HepG2 (cell line): ENCODE data around the gene NKAIN4. TPM values are rescaled to one million over a fixed set of nuclear protein-coding genes. Genes with fewer than 3 reads are reported as not detected.
A peak's percentile ranks its signal among the peaks of the same experiment; 100 is the strongest.

Source experiments
- ADNP ChIP-seq: sonication (generic); formaldehyde crosslinking; IDR thresholded peaks from 2 replicates; pipeline ENCODE4 v1.4.0; 2020; ENCODE audit warnings: missing genetic modification reagents
- BRD4 ChIP-seq: sonication (generic); formaldehyde crosslinking; IDR thresholded peaks from 2 replicates; pipeline ENCODE4 v1.4.0; 2020; ENCODE audit warnings: missing genetic modification reagents
- FOXC1 ChIP-seq: sonication (generic); formaldehyde crosslinking; IDR thresholded peaks from 2 replicates; pipeline ENCODE4 v1.8.0; 2022; ENCODE audit warnings: mild to moderate bottlenecking, missing genetic modification reagents, borderline replicate concordance
- HOXA3 ChIP-seq: sonication (generic); formaldehyde crosslinking; IDR thresholded peaks from 2 replicates; pipeline ENCODE4 v1.5.0; 2020; ENCODE audit warnings: missing genetic modification reagents
- HOXA9 ChIP-seq: sonication (generic); formaldehyde crosslinking; IDR thresholded peaks from 2 replicates; pipeline ENCODE4 v1.8.1; 2022; ENCODE audit warnings: missing genetic modification reagents, mild to moderate bottlenecking, moderate library complexity, borderline replicate concordance
- JUN ChIP-seq: sonication (generic); formaldehyde crosslinking; IDR thresholded peaks from 2 replicates; pipeline ENCODE4 v1.4.0; 2020; ENCODE audit warnings: mild to moderate bottlenecking, missing genetic modification reagents
- SPEN ChIP-seq: sonication (generic); formaldehyde crosslinking; IDR thresholded peaks from 2 replicates; pipeline ENCODE4 v1.5.1; 2020; ENCODE audit warnings: low read depth, mild to moderate bottlenecking, missing genetic modification reagents
- SUZ12 ChIP-seq: fragments of 150-350 bp; IDR thresholded peaks from 2 replicates; pipeline ENCODE4 v1.6.1; 2014; ENCODE audit warnings: low read depth, low read length
- TBX2 ChIP-seq: sonication (generic); formaldehyde crosslinking; IDR thresholded peaks from 2 replicates; pipeline ENCODE4 v1.5.0; 2020; ENCODE audit warnings: missing genetic modification reagents, mild to moderate bottlenecking, borderline replicate concordance
- TFAP4 ChIP-seq: sonication (generic); IDR thresholded peaks from 2 replicates; pipeline ENCODE4 v1.6.1; 2016; ENCODE audit warnings: low read depth, borderline replicate concordance
- XBP1 ChIP-seq: sonication (generic); formaldehyde crosslinking; IDR thresholded peaks from 2 replicates; pipeline ENCODE4 v1.5.0; 2020; ENCODE audit warnings: missing genetic modification reagents
- ZNF101 ChIP-seq: sonication (generic); formaldehyde crosslinking; IDR thresholded peaks from 2 replicates; pipeline ENCODE4 v1.4.0; 2020; ENCODE audit warnings: mild to moderate bottlenecking, low read depth, missing genetic modification reagents, borderline replicate concordance
- ZNF704 ChIP-seq: sonication (generic); formaldehyde crosslinking; IDR thresholded peaks from 2 replicates; pipeline ENCODE4 v1.8.1; 2023; ENCODE audit warnings: mild to moderate bottlenecking, inconsistent platforms, moderate library complexity, missing genetic modification reagents, borderline replicate concordance
- polyA plus RNA-seq, 8 experiments: library from polyadenylated mRNA; depleted of rRNA in 3 of 8; stranded (reverse) in 7 of 8; unstranded in 1 of 8; fragments of >200 nt; fragmentation: Illumina TruSeq in 4 of 8; extraction: Trizol in 4 of 8; gene quantifications; 2 replicates each; pipeline versions ENCODE4 v1.2.1 to v1.2.3, GENCODE V29; 2011 to 2016; ENCODE audit warnings: low read depth in 4 of 8, missing spikeins in 1 of 8, mixed read lengths in 1 of 8; ENCODE audit not compliant: insufficient read depth in 1 of 8
- total RNA-seq, 5 experiments: library from RNA; depleted of rRNA; stranded (reverse); fragments of >200 nt; fragmentation: Illumina TruSeq; extraction: Trizol; gene quantifications; 2 replicates each; pipeline ENCODE4 v1.2.3, GENCODE V29; 2016; ENCODE audit warnings: low read depth in 1 of 5
- TF ChIP-seq, protein P1 (sequence below): sonication (generic); formaldehyde crosslinking; IDR thresholded peaks from 2 replicates; pipeline ENCODE4 v1.4.0; 2020; ENCODE audit warnings: missing genetic modification reagents
- TF ChIP-seq, protein P2 (sequence below): sonication (generic); formaldehyde crosslinking; IDR thresholded peaks from 2 replicates; pipeline ENCODE4 v1.8.0; 2022; ENCODE audit warnings: mild to moderate bottlenecking, missing genetic modification reagents, moderate library complexity

The NKAIN4 gene
- total and polyA plus RNA-seq, 2 of the 13 experiments (the other 11 are each of a cell fraction or from before 2014, with no cell fraction given): not detected

DNA sequence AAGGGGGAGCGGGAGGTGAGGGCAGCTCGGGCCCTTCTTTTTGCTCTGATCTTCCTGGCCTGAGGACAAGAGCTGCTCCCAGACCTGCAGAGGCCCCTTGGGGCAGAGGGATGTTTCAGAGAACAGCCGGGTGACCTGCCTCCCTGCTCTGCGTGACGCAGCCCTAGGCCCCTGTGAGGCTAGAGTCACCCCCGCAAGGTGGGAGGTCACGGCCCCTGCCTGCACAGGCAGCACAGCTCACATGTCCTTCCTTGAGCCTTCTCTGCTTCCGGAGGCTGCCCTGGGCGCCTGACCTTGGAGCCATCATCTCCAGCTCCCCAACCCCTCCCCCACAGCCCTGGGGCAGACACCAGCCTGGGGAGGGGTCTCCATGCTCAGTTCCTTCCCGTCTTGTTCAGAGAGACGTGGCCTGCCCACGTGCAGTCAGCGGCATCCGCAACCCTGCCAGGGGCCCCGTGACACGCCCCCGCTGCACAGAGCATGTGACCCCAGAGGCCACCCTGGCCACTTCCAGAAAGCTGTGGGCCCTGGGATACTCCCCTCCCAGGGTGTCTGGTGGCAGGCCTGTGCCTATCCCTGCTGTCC, 18.8 kb downstream of the NKAIN4 start, which contains the start of gene BIRC7 (continued):
- peak; percentile 67 for TF ChIP-seq TBX2
- TF ChIP-seq, protein P1, sequence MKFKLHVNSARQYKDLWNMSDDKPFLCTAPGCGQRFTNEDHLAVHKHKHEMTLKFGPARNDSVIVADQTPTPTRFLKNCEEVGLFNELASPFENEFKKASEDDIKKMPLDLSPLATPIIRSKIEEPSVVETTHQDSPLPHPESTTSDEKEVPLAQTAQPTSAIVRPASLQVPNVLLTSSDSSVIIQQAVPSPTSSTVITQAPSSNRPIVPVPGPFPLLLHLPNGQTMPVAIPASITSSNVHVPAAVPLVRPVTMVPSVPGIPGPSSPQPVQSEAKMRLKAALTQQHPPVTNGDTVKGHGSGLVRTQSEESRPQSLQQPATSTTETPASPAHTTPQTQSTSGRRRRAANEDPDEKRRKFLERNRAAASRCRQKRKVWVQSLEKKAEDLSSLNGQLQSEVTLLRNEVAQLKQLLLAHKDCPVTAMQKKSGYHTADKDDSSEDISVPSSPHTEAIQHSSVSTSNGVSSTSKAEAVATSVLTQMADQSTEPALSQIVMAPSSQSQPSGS (CRISPR knock-in tag): no peak
- peak; percentile 42 for TF ChIP-seq SPEN
- TF ChIP-seq ZNF704 (CRISPR knock-in tag): no peak
- no peak for TF ChIP-seq HOXA9 (CRISPR knock-in tag)
- TF ChIP-seq JUN (CRISPR knock-in tag): no peak
- TF ChIP-seq, protein P2, sequence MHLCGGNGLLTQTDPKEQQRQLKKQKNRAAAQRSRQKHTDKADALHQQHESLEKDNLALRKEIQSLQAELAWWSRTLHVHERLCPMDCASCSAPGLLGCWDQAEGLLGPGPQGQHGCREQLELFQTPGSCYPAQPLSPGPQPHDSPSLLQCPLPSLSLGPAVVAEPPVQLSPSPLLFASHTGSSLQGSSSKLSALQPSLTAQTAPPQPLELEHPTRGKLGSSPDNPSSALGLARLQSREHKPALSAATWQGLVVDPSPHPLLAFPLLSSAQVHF (CRISPR knock-in tag): no peak
- no peak for TF ChIP-seq BRD4 (CRISPR knock-in tag)
- no peak for TF ChIP-seq SUZ12
- TF ChIP-seq XBP1 (CRISPR knock-in tag): no peak
- no peak for TF ChIP-seq ZNF101 (CRISPR knock-in tag)
- TF ChIP-seq ADNP (CRISPR knock-in tag): no peak
- 0 out of 2 replicates have a peak, but pooled peaks have one; percentile 57 for TF ChIP-seq FOXC1 (CRISPR knock-in tag)
- peak; percentile 15; the same call in 1 of the 2 replicates for TF ChIP-seq HOXA3
- peak; percentile 47; the same call in 1 of the 2 replicates for TF ChIP-seq TFAP4
